ENCODE measurements around the gene NEGR1. TPM values are rescaled to one million over a fixed set of nuclear protein-coding genes. Genes with fewer than 3 reads are reported as not detected.
"Not testable (repeated sequence)": the region's sequence is repeated elsewhere in the genome, so short reads cannot be mapped to it uniquely, and the experiment has no call there.

Gene NEGR1
- total and polyA plus RNA-seq, 4 donors: 0.08 to 0.14 (median 0.12) TPM; not detected in 1

DNA sequence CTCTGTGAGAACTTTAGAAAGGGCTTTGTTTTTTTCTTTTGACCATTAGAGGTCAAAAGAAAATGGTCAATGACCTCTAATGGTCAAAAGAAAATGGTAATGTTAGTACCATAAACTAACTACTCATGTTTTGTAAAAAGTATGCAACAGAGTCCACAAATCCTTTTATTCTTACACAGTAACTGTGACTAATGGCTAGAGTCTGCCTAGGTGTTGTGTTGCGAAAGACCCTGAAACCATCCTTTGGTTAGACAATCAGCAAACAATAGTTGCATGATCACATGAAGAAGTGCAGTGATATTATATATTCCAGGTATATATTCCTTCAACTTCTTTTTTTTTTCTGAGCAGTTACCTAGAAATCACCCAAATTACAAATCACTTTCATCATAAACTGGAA is 40.9 kb downstream of the NEGR1 start:
- Histone ChIP-seq H3K4me1 (ENCODE audit: control insufficient read depth in 4 of 4, insufficient read depth in 4 of 4, low read length in 3 of 4) (no peaks in the 10 kb centered on the region), H3K36me3 (ENCODE audit: control insufficient read depth in 4 of 4, insufficient read depth in 3 of 4, low read depth in 1 of 4, low read length in 3 of 4) (no peaks in the 10 kb centered on the region), H3K27ac (ENCODE audit: low read depth in 1 of 2, low read length in 2 of 2) (no peak overlapping the region), H3K27me3 (ENCODE audit: control insufficient read depth in 4 of 4, insufficient read depth in 4 of 4, low read length in 3 of 4) (no peaks in the 10 kb centered on the region), H3K9me3 (ENCODE audit: control insufficient read depth in 4 of 4, low read length in 3 of 4) (no peaks in the 10 kb centered on the region), H3K4me3 (ENCODE audit: low read depth in 1 of 3, low read length in 3 of 3) (no peak overlapping the region), H3K9ac (ENCODE audit: low read depth in 1 of 2, low read length in 2 of 2) (no peak overlapping the region)
- no peak for TF ChIP-seq RAD21 (IDR thresholded peaks at IDR 0.05)
- TF ChIP-seq HNF4G (IDR thresholded peaks at IDR 0.05): no peak
- no peak for TF ChIP-seq RXRA (IDR thresholded peaks at IDR 0.05)
- TF ChIP-seq YY1 (IDR thresholded peaks at IDR 0.05): no peak
- TF ChIP-seq, protein P1, sequence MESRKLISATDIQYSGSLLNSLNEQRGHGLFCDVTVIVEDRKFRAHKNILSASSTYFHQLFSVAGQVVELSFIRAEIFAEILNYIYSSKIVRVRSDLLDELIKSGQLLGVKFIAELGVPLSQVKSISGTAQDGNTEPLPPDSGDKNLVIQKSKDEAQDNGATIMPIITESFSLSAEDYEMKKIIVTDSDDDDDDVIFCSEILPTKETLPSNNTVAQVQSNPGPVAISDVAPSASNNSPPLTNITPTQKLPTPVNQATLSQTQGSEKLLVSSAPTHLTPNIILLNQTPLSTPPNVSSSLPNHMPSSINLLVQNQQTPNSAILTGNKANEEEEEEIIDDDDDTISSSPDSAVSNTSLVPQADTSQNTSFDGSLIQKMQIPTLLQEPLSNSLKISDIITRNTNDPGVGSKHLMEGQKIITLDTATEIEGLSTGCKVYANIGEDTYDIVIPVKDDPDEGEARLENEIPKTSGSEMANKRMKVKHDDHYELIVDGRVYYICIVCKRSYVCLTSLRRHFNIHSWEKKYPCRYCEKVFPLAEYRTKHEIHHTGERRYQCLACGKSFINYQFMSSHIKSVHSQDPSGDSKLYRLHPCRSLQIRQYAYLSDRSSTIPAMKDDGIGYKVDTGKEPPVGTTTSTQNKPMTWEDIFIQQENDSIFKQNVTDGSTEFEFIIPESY (IDR thresholded peaks at IDR 0.05): no peak
- TF ChIP-seq JUND (IDR thresholded peaks at IDR 0.05): no peak
- TF ChIP-seq, protein P2, sequence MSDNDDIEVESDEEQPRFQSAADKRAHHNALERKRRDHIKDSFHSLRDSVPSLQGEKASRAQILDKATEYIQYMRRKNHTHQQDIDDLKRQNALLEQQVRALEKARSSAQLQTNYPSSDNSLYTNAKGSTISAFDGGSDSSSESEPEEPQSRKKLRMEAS (IDR thresholded peaks at IDR 0.05): no peak
- TF ChIP-seq, protein P3, sequence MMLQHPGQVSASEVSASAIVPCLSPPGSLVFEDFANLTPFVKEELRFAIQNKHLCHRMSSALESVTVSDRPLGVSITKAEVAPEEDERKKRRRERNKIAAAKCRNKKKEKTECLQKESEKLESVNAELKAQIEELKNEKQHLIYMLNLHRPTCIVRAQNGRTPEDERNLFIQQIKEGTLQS (IDR thresholded peaks at IDR 0.05): no peak
- TF ChIP-seq NR2F2 (IDR thresholded peaks at IDR 0.05): no peak
- 87% methylated on average over 1 of the region's 1 CpG for WGBS
- DNase-seq (ENCODE audit: low spot score): no peak

DNA sequence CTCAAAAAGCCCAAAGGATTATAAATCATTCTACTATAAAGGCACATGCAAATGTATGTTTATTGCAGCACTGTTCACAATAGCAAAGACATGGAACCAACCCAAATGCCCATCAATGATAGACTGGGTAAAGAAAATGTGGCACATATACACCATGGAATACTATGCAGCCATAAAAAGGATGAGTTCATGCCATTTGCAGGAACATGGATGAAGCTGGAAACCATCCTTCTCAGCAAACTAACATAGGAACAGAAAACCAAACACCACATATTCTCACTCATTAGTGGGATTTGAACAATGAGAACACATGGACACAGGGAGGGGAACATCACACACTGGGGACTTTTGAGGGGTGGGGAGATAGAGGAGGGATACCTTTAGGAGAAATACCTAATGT is 46.4 kb downstream of the NEGR1 start:
- not testable (repeated sequence) for H3K9me3 ChIP-seq (ENCODE audit: control insufficient read depth in 4 of 4, low read length in 3 of 4); H3K4me1 ChIP-seq (ENCODE audit: control insufficient read depth in 4 of 4, insufficient read depth in 4 of 4, low read length in 3 of 4); H3K4me3 ChIP-seq (ENCODE audit: low read depth in 1 of 3, low read length in 3 of 3); H3K27ac ChIP-seq (ENCODE audit: low read depth in 1 of 2, low read length in 2 of 2); H3K9ac ChIP-seq (ENCODE audit: low read depth in 1 of 2, low read length in 2 of 2); H3K27me3 ChIP-seq (ENCODE audit: control insufficient read depth in 4 of 4, insufficient read depth in 4 of 4, low read length in 3 of 4); H3K36me3 ChIP-seq (ENCODE audit: control insufficient read depth in 4 of 4, insufficient read depth in 3 of 4, low read depth in 1 of 4, low read length in 3 of 4); DNase-seq (ENCODE audit: low spot score)

DNA sequence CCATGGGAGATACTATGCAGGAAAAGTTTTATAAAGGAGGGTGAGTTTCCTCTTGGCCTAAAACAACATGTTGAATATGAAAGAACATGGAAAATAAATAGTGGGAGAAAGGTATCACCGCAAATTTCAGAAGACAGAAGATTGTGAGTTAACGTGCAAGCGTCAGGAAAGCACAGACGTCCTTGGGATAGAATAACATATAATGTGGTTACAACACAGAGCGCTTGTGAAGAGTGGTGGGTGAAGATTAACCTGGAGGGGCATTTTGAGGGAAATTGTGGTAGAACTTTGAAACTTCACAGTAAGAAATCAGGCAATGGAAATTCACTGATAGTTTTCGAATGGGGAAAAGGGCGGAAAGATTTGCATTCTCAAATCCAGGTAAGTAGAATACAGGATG is 47.3 kb downstream of the NEGR1 start:
- no peaks in the 10 kb centered on the region for H3K27me3 ChIP-seq (ENCODE audit: control insufficient read depth in 4 of 4, insufficient read depth in 4 of 4, low read length in 3 of 4)
- H3K9me3 ChIP-seq (ENCODE audit: control insufficient read depth in 4 of 4, low read length in 3 of 4): no peaks in the 10 kb centered on the region
- H3K4me3 ChIP-seq (ENCODE audit: low read depth in 1 of 3, low read length in 3 of 3): no peak overlapping the region
- H3K9ac ChIP-seq (ENCODE audit: low read depth in 1 of 2, low read length in 2 of 2): no peak overlapping the region
- DNase-seq (ENCODE audit: low spot score): no peak
- no peaks in the 10 kb centered on the region for H3K4me1 ChIP-seq (ENCODE audit: control insufficient read depth in 4 of 4, insufficient read depth in 4 of 4, low read length in 3 of 4)
- no peaks in the 10 kb centered on the region for H3K36me3 ChIP-seq (ENCODE audit: control insufficient read depth in 4 of 4, insufficient read depth in 3 of 4, low read depth in 1 of 4, low read length in 3 of 4)
- 41% methylated on average over 7 of the region's 7 CpGs for WGBS
- TF ChIP-seq, protein P1 (IDR thresholded peaks at IDR 0.05): no peak
- TF ChIP-seq, protein P2 (IDR thresholded peaks at IDR 0.05): no peak
- no peak for TF ChIP-seq YY1 (IDR thresholded peaks at IDR 0.05)
- no peak for TF ChIP-seq GABPA (IDR thresholded peaks at IDR 0.05 in 1 of 2, conservative IDR thresholded peaks at IDR 0.05 in 1 of 2)
- TF ChIP-seq, protein P4, sequence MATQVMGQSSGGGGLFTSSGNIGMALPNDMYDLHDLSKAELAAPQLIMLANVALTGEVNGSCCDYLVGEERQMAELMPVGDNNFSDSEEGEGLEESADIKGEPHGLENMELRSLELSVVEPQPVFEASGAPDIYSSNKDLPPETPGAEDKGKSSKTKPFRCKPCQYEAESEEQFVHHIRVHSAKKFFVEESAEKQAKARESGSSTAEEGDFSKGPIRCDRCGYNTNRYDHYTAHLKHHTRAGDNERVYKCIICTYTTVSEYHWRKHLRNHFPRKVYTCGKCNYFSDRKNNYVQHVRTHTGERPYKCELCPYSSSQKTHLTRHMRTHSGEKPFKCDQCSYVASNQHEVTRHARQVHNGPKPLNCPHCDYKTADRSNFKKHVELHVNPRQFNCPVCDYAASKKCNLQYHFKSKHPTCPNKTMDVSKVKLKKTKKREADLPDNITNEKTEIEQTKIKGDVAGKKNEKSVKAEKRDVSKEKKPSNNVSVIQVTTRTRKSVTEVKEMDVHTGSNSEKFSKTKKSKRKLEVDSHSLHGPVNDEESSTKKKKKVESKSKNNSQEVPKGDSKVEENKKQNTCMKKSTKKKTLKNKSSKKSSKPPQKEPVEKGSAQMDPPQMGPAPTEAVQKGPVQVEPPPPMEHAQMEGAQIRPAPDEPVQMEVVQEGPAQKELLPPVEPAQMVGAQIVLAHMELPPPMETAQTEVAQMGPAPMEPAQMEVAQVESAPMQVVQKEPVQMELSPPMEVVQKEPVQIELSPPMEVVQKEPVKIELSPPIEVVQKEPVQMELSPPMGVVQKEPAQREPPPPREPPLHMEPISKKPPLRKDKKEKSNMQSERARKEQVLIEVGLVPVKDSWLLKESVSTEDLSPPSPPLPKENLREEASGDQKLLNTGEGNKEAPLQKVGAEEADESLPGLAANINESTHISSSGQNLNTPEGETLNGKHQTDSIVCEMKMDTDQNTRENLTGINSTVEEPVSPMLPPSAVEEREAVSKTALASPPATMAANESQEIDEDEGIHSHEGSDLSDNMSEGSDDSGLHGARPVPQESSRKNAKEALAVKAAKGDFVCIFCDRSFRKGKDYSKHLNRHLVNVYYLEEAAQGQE (IDR thresholded peaks at IDR 0.05): no peak
- no peak overlapping the region for H3K27ac ChIP-seq (ENCODE audit: low read depth in 1 of 2, low read length in 2 of 2)
